HFF-Myc (cell line): ENCODE measurements around the gene B4GALT4.
"Not testable (repeated sequence)": the region's sequence is repeated elsewhere in the genome, so short reads cannot be mapped to it uniquely, and the experiment has no call there.

ENCODE experiments used
- DNase-seq: peaks from one replicate; pipeline ENCODE4 v3.0.0-alpha.2; 2011; ENCODE audit warnings: low read depth; ENCODE audit errors: extremely low read depth
- H3K4me3 ChIP-seq: replicated peaks from 2 replicates; pipeline ENCODE4 v1.5.1; 2011; ENCODE audit warnings: low read depth, mild to moderate bottlenecking, control low read depth, low read length
- CTCF ChIP-seq: IDR thresholded peaks from 2 replicates; pipeline ENCODE4 v1.5.1; 2012; ENCODE audit warnings: mild to moderate bottlenecking, low read depth, low read length, control low read depth; ENCODE audit errors: missing control alignments

The B4GALT4 gene

DNA sequence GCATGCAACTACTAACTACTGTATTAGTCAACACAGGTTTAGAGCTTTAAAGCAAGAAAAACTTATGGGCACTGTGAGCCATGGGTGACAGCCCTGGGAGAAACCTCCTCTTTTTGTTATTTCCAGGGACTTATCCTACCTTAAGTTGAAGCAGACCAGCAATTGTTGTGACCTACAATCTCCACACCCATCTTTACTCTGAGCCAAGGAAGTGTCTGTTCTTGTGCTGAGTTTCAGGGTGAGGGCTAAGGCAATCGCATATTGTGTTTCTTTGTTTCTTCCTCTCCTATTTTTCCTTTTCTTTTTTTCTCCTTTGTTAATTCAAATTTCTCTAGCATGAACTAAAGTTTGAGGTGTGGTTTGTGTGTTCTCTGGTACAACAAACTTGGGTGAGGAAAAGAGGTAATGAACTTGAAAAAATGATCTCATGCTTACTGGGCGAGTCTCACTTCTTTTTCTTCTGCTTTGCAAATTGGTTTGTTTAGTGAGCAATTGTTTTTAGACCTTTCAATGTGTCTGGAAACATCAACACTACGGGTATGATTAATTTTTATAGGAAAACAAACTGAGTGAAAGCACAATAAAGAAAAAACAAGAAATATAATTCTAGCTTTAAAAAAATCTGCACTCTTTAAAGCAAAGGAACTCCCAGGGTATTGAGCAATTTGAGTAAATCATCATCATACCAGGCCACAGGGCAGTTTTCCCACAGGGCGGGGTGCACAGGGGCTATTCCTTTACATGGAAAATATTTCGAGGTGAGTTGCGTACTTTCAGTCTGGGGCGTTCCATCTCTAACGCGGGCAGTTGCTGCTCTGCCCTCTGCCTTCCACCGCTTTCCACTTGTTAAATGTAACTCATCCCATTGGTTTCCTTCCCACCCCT, 64.6 kb downstream of the B4GALT4 start:
- H3K4me3 ChIP-seq = no peak overlapping the region
- no peak for DNase-seq
- TF ChIP-seq CTCF = no peak

DNA sequence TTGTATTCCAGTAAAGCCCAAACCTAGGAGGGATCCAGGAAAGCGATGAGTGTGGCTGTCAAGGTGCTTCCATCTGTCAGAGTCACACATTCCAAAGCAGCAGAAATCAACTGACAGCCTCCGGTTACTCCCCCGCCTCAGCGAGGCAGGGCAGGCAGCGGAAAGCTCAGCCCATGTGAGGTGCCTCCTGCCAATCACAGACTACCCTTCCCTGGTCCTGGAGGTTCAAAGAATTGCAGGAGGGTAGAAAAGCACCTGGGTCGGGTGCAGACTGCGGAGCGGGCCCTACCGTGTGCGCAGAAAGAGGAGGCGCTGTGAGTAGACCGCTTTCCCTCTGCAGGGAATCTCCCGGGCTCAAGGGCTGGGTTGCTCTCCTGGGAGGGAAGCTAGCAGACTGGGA, 67.4 kb downstream of the B4GALT4 start, which contains the start of gene UPK1B:
UPK1B (plus strand) TSS at position 274 of the 400 bp plus-strand sequence. CDS start 13,144 bp downstream, outside the sequence.
- DNase-seq = no peak
- H3K4me3 ChIP-seq = no peak within 1 kb of the TSS
- no peak for TF ChIP-seq CTCF

DNA sequence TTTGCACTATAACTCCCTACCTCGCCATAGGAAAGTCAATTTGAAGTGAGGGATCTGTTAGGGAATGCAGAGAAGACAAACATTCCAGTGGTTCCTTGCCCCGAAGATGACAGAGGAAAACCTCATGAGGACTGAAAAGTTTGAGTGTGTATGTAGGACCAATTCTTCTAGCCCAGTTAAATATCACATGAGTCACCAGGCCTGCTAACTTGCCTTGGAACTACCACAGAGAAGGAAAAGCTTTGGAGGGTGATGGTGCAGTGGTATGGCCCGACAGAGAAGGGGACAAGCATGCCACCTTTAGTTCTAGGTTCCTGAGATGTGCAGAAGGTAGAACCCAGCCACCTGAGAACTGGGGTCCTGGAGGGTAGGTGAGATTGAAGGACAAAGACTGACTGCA, 69.9 kb downstream of the B4GALT4 start:
- no peak for DNase-seq
- no peak for TF ChIP-seq CTCF

DNA sequence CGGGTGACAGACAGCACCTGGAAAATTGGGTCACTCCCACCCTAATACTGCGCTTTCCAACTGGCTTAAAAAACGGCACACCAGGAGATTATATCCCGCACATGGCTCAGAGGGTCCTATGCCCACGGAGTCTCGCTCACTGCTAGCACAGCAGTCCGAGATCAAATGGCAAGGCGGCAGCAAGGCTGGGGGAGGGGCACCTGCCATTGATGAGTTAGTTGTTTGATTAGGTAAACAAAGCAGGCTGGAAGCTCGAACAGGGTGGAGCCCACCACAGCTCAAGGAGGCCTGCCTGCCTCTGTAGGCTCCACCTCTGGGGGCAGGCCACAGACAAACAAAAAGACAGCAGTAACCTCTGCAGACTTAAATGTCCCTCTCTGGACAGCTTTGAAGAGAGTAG, 75.9 kb downstream of the B4GALT4 start:
- H3K4me3 ChIP-seq, DNase-seq: not testable (repeated sequence)

More for the DNA sequence above, 69.9 kb downstream of the B4GALT4 start:
- no peak overlapping the region for H3K4me3 ChIP-seq
